ENCODE results near the gene FHOD3. TPM values are rescaled to one million over a fixed set of nuclear protein-coding genes. Genes with fewer than 3 reads are reported as not detected.

FHOD3 gene
- total RNA-seq, 1 donor from 2014 or later: 5.6 TPM

- H3K27me3 ChIP-seq: no peaks in the 10 kb centered on the region
- no peak for DNase-seq (ENCODE audit: extremely low spot score in 2 of 2)
- TF ChIP-seq CTCF (IDR thresholded peaks at IDR 0.05) (no peak), POLR2A (IDR thresholded peaks at IDR 0.05) (no peak), POLR2AphosphoS5 (IDR thresholded peaks at IDR 0.05; ENCODE audit: insufficient read depth in 1 of 2, low read depth in 1 of 2) (no peak)
- H3K9me3 ChIP-seq: no peaks in the 10 kb centered on the region
- intact Hi-C loops (cut with DNase I): no loop called here
- no peak overlapping the region for H3K27ac ChIP-seq
- no peaks in the 10 kb centered on the region for H3K4me1 ChIP-seq
- no peaks in the 10 kb centered on the region for H3K36me3 ChIP-seq
- H3K4me3 ChIP-seq: no peak overlapping the region
Measured at GRCh38 chr18:36358141-36358540, 60.6 kb downstream of the FHOD3 start.

- intact Hi-C loops (cut with DNase I): no loop called here
- TF ChIP-seq POLR2A (IDR thresholded peaks at IDR 0.05): no peak
- no peak for DNase-seq (ENCODE audit: extremely low spot score in 2 of 2)
Measured at GRCh38 chr18:36360256-36360909, 62.9 kb downstream of the FHOD3 start.

GRCh38 chr18:36364911-36365624 is 67.6 kb downstream of the FHOD3 start:
- H3K36me3 ChIP-seq: no peaks in the 10 kb centered on the region
- intact Hi-C loops (cut with DNase I): no loop called here
- DNase-seq (ENCODE audit: extremely low spot score in 2 of 2): no peak
- no peak overlapping the region for H3K4me3 ChIP-seq
- H3K4me1 ChIP-seq: no peaks in the 10 kb centered on the region
- no peaks in the 10 kb centered on the region for H3K9me3 ChIP-seq
- TF ChIP-seq CTCF (IDR thresholded peaks at IDR 0.05) (no peak), POLR2AphosphoS5 (IDR thresholded peaks at IDR 0.05; ENCODE audit: insufficient read depth in 1 of 2, low read depth in 1 of 2) (no peak), POLR2A (IDR thresholded peaks at IDR 0.05) (no peak)
- H3K27ac ChIP-seq: no peak overlapping the region
- H3K27me3 ChIP-seq: no peaks in the 10 kb centered on the region

More at GRCh38 chr18:36360256-36360909, 62.9 kb downstream of the FHOD3 start:
- H3K9me3 ChIP-seq: no peaks in the 10 kb centered on the region
- no peaks in the 10 kb centered on the region for H3K27me3 ChIP-seq
- H3K4me1 ChIP-seq: no peaks in the 10 kb centered on the region
- no peak overlapping the region for H3K27ac ChIP-seq
- no peaks in the 10 kb centered on the region for H3K36me3 ChIP-seq
- no peak overlapping the region for H3K4me3 ChIP-seq

- Histone ChIP-seq H3K4me1 (no peaks in the 10 kb centered on the region), H3K27me3 (no peaks in the 10 kb centered on the region), H3K9me3 (no peaks in the 10 kb centered on the region), H3K4me3 (no peak overlapping the region), H3K36me3 (no peaks in the 10 kb centered on the region), H3K27ac (no peak overlapping the region)
- intact Hi-C loops (cut with DNase I): no loop called here
- DNase-seq (ENCODE audit: extremely low spot score in 2 of 2): no peak
- no peak for TF ChIP-seq POLR2A (IDR thresholded peaks at IDR 0.05)
- no peak for TF ChIP-seq CTCF (IDR thresholded peaks at IDR 0.05)
- no peak for TF ChIP-seq POLR2AphosphoS5 (IDR thresholded peaks at IDR 0.05; ENCODE audit: insufficient read depth in 1 of 2, low read depth in 1 of 2)
Measured at GRCh38 chr18:36365836-36366775, 68.6 kb downstream of the FHOD3 start.

- Histone ChIP-seq H3K36me3 (no peaks in the 10 kb centered on the region), H3K9me3 (no peaks in the 10 kb centered on the region), H3K4me3 (no peak overlapping the region), H3K4me1 (no peaks in the 10 kb centered on the region), H3K27ac (no peak overlapping the region), H3K27me3 (no peaks in the 10 kb centered on the region)
- TF ChIP-seq CTCF (IDR thresholded peaks at IDR 0.05): no peak
- DNase-seq (ENCODE audit: extremely low spot score in 2 of 2): no peak
- intact Hi-C loops (cut with DNase I): no loop called here
Measured at GRCh38 chr18:36366994-36367839, 69.7 kb downstream of the FHOD3 start.
